ENCODE measurements around the gene AFF1.

DNA sequence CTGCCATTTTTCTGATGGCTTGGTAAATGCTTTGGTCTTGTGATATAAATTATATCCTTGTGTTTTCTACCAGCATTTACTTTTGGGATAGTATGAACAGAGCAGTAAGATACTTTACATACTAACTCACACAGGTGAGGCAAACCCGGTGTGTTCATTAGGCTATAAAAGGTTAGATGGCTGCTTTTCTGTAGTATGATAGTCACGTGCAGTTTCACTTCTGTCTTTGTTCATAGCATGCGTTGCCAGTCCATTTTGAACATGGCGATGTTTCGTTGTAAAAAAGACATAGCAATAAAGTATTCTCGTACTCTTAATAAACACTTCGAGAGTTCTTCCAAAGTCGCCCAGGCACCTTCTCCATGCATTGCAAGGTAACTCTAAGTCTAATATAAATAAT lies 197.2 kb downstream of the AFF1 start:
- TF ChIP-seq, protein P1, sequence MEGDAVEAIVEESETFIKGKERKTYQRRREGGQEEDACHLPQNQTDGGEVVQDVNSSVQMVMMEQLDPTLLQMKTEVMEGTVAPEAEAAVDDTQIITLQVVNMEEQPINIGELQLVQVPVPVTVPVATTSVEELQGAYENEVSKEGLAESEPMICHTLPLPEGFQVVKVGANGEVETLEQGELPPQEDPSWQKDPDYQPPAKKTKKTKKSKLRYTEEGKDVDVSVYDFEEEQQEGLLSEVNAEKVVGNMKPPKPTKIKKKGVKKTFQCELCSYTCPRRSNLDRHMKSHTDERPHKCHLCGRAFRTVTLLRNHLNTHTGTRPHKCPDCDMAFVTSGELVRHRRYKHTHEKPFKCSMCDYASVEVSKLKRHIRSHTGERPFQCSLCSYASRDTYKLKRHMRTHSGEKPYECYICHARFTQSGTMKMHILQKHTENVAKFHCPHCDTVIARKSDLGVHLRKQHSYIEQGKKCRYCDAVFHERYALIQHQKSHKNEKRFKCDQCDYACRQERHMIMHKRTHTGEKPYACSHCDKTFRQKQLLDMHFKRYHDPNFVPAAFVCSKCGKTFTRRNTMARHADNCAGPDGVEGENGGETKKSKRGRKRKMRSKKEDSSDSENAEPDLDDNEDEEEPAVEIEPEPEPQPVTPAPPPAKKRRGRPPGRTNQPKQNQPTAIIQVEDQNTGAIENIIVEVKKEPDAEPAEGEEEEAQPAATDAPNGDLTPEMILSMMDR (IDR thresholded peaks at IDR 0.05; ENCODE audit: low read length), result no peak
- TF ChIP-seq EZH2phosphoT487 (IDR thresholded peaks at IDR 0.05; ENCODE audit: low read length) (no peak), EZH2 (optimal IDR thresholded peaks at IDR 0.05; ENCODE audit: low read depth, low read length) (no peak)
